ENCODE data around the gene SRCAP. TPM values are rescaled to one million over a fixed set of nuclear protein-coding genes. Genes with fewer than 3 reads are reported as not detected.

Gene SRCAP
- total and polyA plus RNA-seq, 2 experiments from 2014 or later = 15.3 to 33.6 TPM

- Histone ChIP-seq H3K4me1 (ENCODE audit: insufficient read depth) (peaks cover 26% of the 10 kb centered on the region), H3K4me3 (no peak overlapping the region), H2AFZ (no peak overlapping the region), H3K36me3 (replicated peaks; ENCODE audit: insufficient read depth, low read depth) (no peaks in the 10 kb centered on the region), H4K20me1 (ENCODE audit: insufficient read depth, poor library complexity, severe bottlenecking) (peaks cover 24% of the 10 kb centered on the region), H3K4me2 (peak overlapping the region; percentile 82), H3K79me2 (peaks cover 36% of the 10 kb centered on the region), H3K9me2 (replicated peaks; ENCODE audit: insufficient read depth) (no peaks in the 10 kb centered on the region), H3K9me3 (ENCODE audit: low read depth) (no peaks in the 10 kb centered on the region), H3K27me3 (no peaks in the 10 kb centered on the region), H3K27ac (peak overlapping the region; percentile 64)
- no peak for TF ChIP-seq EZH2 (IDR thresholded peaks at IDR 0.05; ENCODE audit: borderline replicate concordance)
- no peak for TF ChIP-seq CTCF (IDR thresholded peaks at IDR 0.05; ENCODE audit: poor library complexity)
- no peak for TF ChIP-seq EZH2phosphoT487 (IDR thresholded peaks at IDR 0.05; ENCODE audit: low read depth, severe bottlenecking, unreplicated experiment)
- DNase-seq (ENCODE audit: low spot score) = no peak
- WGBS (ENCODE audit: low lambda C conversion rate, missing lambda C conversion rate) = 43% methylated on average over 32 of the region's 32 CpGs
These were observed 41.8 kb upstream of the SRCAP start for GRCh38 chr16:30656974-30657865.

GRCh38 chr16:30657866-30658730, 40.9 kb upstream of the SRCAP start, which contains the start of gene FBRS:
TSS of gene FBRS (plus strand) at chr16:30658431. CDS start at chr16:30659519, 1,088 bp downstream.
- Histone ChIP-seq H4K20me1 (ENCODE audit: insufficient read depth, poor library complexity, severe bottlenecking) (peaks cover 33% of the 10 kb centered on the region), H3K9me2 (replicated peaks; ENCODE audit: insufficient read depth) (no peaks in the 10 kb centered on the region), H3K9me3 (ENCODE audit: low read depth) (no peaks in the 10 kb centered on the region), H2AFZ (peak within 1 kb of the TSS; percentile 8), H3K79me2 (peaks cover 36% of the 10 kb centered on the region), H3K4me1 (ENCODE audit: insufficient read depth) (peaks cover 25% of the 10 kb centered on the region), H3K27me3 (no peaks in the 10 kb centered on the region), H3K36me3 (replicated peaks; ENCODE audit: insufficient read depth, low read depth) (no peaks in the 10 kb centered on the region), H3K27ac (peak within 1 kb of the TSS; percentile 95), H3K4me2 (peak within 1 kb of the TSS; percentile 82), H3K4me3 (peak within 1 kb of the TSS; percentile 20)
- no peak for TF ChIP-seq EZH2 (IDR thresholded peaks at IDR 0.05; ENCODE audit: borderline replicate concordance)
- peak; percentile 93 for TF ChIP-seq CTCF (IDR thresholded peaks at IDR 0.05; ENCODE audit: poor library complexity)
- peak; percentile 100 for DNase-seq (ENCODE audit: low spot score)
- under 1% methylated on average over 65 of the region's 86 CpGs for WGBS (ENCODE audit: low lambda C conversion rate, missing lambda C conversion rate)

- DNase-seq (ENCODE audit: low spot score) = peak; percentile 99
- peak; percentile 15 for TF ChIP-seq CTCF (IDR thresholded peaks at IDR 0.05; ENCODE audit: poor library complexity)
- TF ChIP-seq EZH2 (IDR thresholded peaks at IDR 0.05; ENCODE audit: borderline replicate concordance) = no peak
These were observed 40.1 kb upstream of the SRCAP start for GRCh38 chr16:30658731-30659506.

More at GRCh38 chr16:30658731-30659506, 40.1 kb upstream of the SRCAP start:
- Histone ChIP-seq H3K79me2 (peaks cover 44% of the 10 kb centered on the region), H3K4me2 (peak overlapping the region; percentile 50), H4K20me1 (ENCODE audit: insufficient read depth, poor library complexity, severe bottlenecking) (peaks cover 41% of the 10 kb centered on the region), H3K36me3 (replicated peaks; ENCODE audit: insufficient read depth, low read depth) (no peaks in the 10 kb centered on the region), H3K9me2 (replicated peaks; ENCODE audit: insufficient read depth) (no peaks in the 10 kb centered on the region), H3K9me3 (ENCODE audit: low read depth) (no peaks in the 10 kb centered on the region), H3K4me3 (peak overlapping the region; percentile 20), H3K27me3 (no peaks in the 10 kb centered on the region), H3K4me1 (ENCODE audit: insufficient read depth) (peaks cover 25% of the 10 kb centered on the region), H2AFZ (peak overlapping the region; percentile 8), H3K27ac (peak overlapping the region; percentile 95)
- WGBS (ENCODE audit: low lambda C conversion rate, missing lambda C conversion rate) = under 1% methylated on average over 51 of the region's 64 CpGs

Measured in hepatocyte (in vitro differentiated cells).